Osteoblast (primary cell): ENCODE results near the gene PIBF1. TPM values are rescaled to one million over a fixed set of nuclear protein-coding genes. Genes with fewer than 3 reads are reported as not detected.

Source experiments
- DNase-seq: peaks from one replicate; pipeline ENCODE4 v3.0.0; 2011; ENCODE audit warnings: low spot score, mixed read lengths; ENCODE audit not compliant: insufficient read length; ENCODE audit errors: missing footprints
- H2AFZ ChIP-seq: 2 replicates; pipeline ENCODE4 v1.6.0; 2011; ENCODE audit warnings: mild to moderate bottlenecking, low read length
- H3K27ac ChIP-seq: 2 replicates; pipeline ENCODE4 v1.5.1; 2011; ENCODE audit warnings: mild to moderate bottlenecking, low read depth, low read length, moderate library complexity
- H3K27me3 ChIP-seq: 2 replicates; pipeline ENCODE4 v1.6.0; 2012; ENCODE audit warnings: mild to moderate bottlenecking, control low read depth, inconsistent platforms, low read length, moderate library complexity; ENCODE audit not compliant: insufficient read depth
- H3K36me3 ChIP-seq: 2 replicates; pipeline ENCODE4 v1.5.1; 2011; ENCODE audit warnings: mild to moderate bottlenecking, low read length, control low read depth, moderate library complexity; ENCODE audit not compliant: insufficient read depth
- H3K4me1 ChIP-seq: 2 replicates; pipeline ENCODE4 v1.5.1; 2011; ENCODE audit warnings: mild to moderate bottlenecking, low read length, control low read depth, moderate library complexity; ENCODE audit not compliant: insufficient read depth
- H3K4me2 ChIP-seq: 2 replicates; pipeline ENCODE4 v1.6.0; 2011; ENCODE audit warnings: mild to moderate bottlenecking, low read length; ENCODE audit not compliant: insufficient read depth
- H3K4me3 ChIP-seq: fragments of 200-600 bp; sonication (generic); 3 replicates; pipeline ENCODE4 v1.5.1; 2012; ENCODE audit warnings: mild to moderate bottlenecking, low read length, inconsistent platforms; ENCODE audit not compliant: insufficient read depth
- H3K79me2 ChIP-seq: 2 replicates; pipeline ENCODE4 v1.6.0; 2012; ENCODE audit warnings: mild to moderate bottlenecking, low read length, control low read depth, inconsistent platforms; ENCODE audit not compliant: insufficient read depth
- H3K9me3 ChIP-seq: 2 replicates; pipeline ENCODE4 v1.5.1; 2011; ENCODE audit warnings: low read depth, low read length, control low read depth
- H4K20me1 ChIP-seq: 2 replicates; pipeline ENCODE4 v1.6.0; 2012; ENCODE audit warnings: mild to moderate bottlenecking, low read length, control low read depth; ENCODE audit not compliant: insufficient read depth
- total RNA-seq: library from RNA; depleted of rRNA; stranded (reverse); fragments of >200 nt; gene quantifications from 2 replicates; pipeline ENCODE4 v1.2.3, GENCODE V29; 2012
- TF ChIP-seq, protein P1 (sequence below): IDR thresholded peaks from 2 replicates; pipeline ENCODE4 v1.5.1; 2011; ENCODE audit warnings: mild to moderate bottlenecking, low read depth, low read length, moderate library complexity; ENCODE audit errors: extremely low read depth

The PIBF1 gene
- total RNA-seq, 1 donor, result 19.9 TPM

DNA sequence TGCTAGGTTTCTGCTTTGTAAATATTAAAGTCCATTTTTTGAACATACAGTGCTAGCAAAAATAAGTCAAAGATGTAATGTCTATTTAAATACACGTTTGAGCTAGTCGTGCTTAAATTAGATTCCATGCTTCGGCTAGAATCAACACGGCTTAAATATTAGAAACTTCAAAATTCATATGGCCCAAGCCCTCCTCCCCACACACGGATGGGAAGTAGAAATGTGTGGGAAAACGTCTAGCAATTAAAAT is 276.1 kb downstream of the PIBF1 start:
- H3K9me3 ChIP-seq, result no peaks in the 10 kb centered on the region
- peaks cover 9% of the 10 kb centered on the region for H3K27me3 ChIP-seq
- peaks cover 21% of the 10 kb centered on the region for H3K4me1 ChIP-seq
- peak overlapping the region; percentile 98 for H3K4me2 ChIP-seq
- no peaks in the 10 kb centered on the region for H4K20me1 ChIP-seq
- H3K27ac ChIP-seq, result no peak overlapping the region
- H2AFZ ChIP-seq, result no peak overlapping the region
- H3K79me2 ChIP-seq, result no peaks in the 10 kb centered on the region
- no peak for DNase-seq
- TF ChIP-seq, protein P1, sequence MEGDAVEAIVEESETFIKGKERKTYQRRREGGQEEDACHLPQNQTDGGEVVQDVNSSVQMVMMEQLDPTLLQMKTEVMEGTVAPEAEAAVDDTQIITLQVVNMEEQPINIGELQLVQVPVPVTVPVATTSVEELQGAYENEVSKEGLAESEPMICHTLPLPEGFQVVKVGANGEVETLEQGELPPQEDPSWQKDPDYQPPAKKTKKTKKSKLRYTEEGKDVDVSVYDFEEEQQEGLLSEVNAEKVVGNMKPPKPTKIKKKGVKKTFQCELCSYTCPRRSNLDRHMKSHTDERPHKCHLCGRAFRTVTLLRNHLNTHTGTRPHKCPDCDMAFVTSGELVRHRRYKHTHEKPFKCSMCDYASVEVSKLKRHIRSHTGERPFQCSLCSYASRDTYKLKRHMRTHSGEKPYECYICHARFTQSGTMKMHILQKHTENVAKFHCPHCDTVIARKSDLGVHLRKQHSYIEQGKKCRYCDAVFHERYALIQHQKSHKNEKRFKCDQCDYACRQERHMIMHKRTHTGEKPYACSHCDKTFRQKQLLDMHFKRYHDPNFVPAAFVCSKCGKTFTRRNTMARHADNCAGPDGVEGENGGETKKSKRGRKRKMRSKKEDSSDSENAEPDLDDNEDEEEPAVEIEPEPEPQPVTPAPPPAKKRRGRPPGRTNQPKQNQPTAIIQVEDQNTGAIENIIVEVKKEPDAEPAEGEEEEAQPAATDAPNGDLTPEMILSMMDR, result no peak
- no peaks in the 10 kb centered on the region for H3K36me3 ChIP-seq
- peak overlapping the region; percentile 80 for H3K4me3 ChIP-seq

DNA sequence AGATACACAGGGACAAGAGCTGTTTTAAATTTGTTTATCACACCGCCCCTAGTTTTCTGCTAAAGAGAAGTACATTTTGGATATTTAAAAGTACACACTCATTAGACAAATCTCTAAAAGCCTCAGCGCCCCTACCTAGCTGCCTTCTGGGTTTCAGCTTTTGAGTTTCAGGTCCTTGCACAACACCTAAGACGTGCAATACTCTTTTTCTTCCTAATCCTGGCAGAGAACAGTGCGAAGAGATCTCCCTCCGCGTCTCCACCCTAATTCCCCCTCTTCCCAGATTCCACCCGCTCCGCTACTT is 276.5 kb downstream of the PIBF1 start:
- peaks cover 21% of the 10 kb centered on the region for H3K4me1 ChIP-seq
- H3K36me3 ChIP-seq, result no peaks in the 10 kb centered on the region
- no peaks in the 10 kb centered on the region for H4K20me1 ChIP-seq
- peak overlapping the region; percentile 80 for H3K4me3 ChIP-seq
- peak overlapping the region; percentile 92 for H2AFZ ChIP-seq
- no peaks in the 10 kb centered on the region for H3K9me3 ChIP-seq
- no peak for DNase-seq
- H3K79me2 ChIP-seq, result no peaks in the 10 kb centered on the region
- TF ChIP-seq, protein P1, result no peak
- H3K27me3 ChIP-seq, result peaks cover 9% of the 10 kb centered on the region
- H3K27ac ChIP-seq, result peak overlapping the region; percentile 28
- peak overlapping the region; percentile 98 for H3K4me2 ChIP-seq

DNA sequence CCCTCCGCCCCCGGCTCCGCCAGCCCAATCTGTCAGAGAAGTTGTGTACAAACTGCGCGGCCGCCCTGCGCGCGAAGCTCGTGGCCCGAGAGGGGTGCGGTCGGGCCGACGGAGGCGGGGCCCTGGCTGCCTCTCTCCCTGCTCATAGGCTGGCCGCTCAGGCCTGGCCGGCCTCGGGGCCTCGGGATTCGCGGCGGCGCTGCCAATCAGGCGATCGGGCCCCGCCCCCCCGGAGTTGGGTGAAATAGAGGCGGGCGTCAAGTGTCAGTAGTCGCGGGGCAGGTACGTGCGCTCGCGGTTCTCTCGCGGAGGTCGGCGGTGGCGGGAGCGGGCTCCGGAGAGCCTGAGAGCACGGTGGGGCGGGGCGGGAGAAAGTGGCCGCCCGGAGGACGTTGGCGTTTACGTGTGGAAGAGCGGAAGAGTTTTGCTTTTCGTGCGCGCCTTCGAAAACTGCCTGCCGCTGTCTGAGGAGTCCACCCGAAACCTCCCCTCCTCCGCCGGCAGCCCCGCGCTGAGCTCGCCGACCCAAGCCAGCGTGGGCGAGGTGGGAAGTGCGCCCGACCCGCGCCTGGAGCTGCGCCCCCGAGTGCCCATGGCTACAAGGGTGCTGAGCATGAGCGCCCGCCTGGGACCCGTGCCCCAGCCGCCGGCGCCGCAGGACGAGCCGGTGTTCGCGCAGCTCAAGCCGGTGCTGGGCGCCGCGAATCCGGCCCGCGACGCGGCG is 277.0 kb downstream of the PIBF1 start, which contains the start of gene KLF5:
KLF5 (plus strand) TSS at position 270 of the 724 bp plus-strand sequence; CDS start at position 593, 323 bp downstream.
- Histone ChIP-seq H3K9me3 (no peaks in the 10 kb centered on the region), H2AFZ (peak within 1 kb of the TSS; percentile 92), H3K79me2 (no peaks in the 10 kb centered on the region), H3K4me2 (peak within 1 kb of the TSS; percentile 98), H3K4me3 (peak within 1 kb of the TSS; percentile 80), H3K4me1 (peaks cover 21% of the 10 kb centered on the region), H3K36me3 (peaks cover 1% of the 10 kb centered on the region), H3K27me3 (peaks cover 9% of the 10 kb centered on the region), H4K20me1 (no peaks in the 10 kb centered on the region), H3K27ac (peak within 1 kb of the TSS; percentile 86)
- TF ChIP-seq, protein P1, result no peak
- DNase-seq, result peak; percentile 99

DNA sequence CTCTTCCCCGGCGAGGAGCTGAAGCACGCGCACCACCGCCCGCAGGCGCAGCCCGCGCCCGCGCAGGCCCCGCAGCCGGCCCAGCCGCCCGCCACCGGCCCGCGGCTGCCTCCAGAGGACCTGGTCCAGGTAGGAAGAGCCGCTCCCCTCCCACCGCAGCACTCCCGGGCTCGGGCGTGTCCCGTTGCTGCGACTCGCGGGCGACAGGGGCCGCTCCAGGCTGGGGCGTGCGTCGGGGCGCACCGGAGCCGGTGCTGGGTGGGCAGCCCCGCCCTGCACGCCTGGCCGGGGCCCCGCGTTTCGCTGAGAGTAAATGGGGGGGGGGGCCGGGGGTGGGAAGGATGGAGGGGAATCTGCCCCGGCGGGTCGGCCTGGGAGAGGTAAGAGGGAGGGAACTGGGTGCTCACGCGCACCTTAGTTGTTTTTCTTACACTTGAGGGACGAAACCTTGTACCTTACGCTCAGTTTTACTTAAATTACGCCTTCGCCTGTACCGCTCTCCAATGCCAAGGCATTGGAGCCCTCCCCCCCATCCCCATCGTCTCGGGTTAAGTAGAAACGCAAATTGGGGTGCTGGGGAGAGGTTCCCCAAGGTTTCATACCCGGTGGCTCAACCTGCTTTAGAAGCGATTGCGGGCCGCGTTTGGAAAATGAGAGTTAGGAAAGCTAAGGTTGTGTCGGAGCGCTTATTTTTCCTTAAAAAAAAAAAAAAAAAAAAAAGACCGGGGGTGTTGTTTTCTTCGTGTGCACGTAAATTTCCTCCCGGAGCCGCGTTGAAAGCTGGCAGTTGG is 277.7 kb downstream of the PIBF1 start:
- Histone ChIP-seq H3K4me1 (peaks cover 21% of the 10 kb centered on the region), H3K36me3 (peaks cover 7% of the 10 kb centered on the region), H4K20me1 (no peaks in the 10 kb centered on the region), H3K9me3 (no peaks in the 10 kb centered on the region), H2AFZ (peak overlapping the region; percentile 82), H3K79me2 (no peaks in the 10 kb centered on the region), H3K27me3 (peaks cover 9% of the 10 kb centered on the region), H3K4me3 (peak overlapping the region; percentile 80), H3K4me2 (peak overlapping the region; percentile 98), H3K27ac (peak overlapping the region; percentile 86)
- peak; percentile 56 for DNase-seq
- TF ChIP-seq, protein P1, result no peak
